GM23338 (cell line): ENCODE results near the gene SEMA7A. TPM values are rescaled to one million over a fixed set of nuclear protein-coding genes. Genes with fewer than 3 reads are reported as not detected.

Experiments used
- ATAC-seq: fragments of 200-7000 bp; cut with Tn5 transposase; 3 replicates; pipeline ENCODE4 v1.9.1; 2020
- DNase-seq: peaks from one replicate; pipeline ENCODE4 v3.0.0-alpha.2; 2015; ENCODE audit warnings: low spot score
- H2AFZ ChIP-seq: fragments of 200-600 bp; sonication (generic); 2 replicates; pipeline ENCODE4 v1.8.0; 2016; ENCODE audit warnings: antibody characterized with exemption, mild to moderate bottlenecking, moderate library complexity
- H3F3A ChIP-seq: fragments of 200-600 bp; sonication (generic); replicated peaks from 2 replicates; pipeline ENCODE4 v1.8.0; 2017; ENCODE audit warnings: antibody characterized with exemption, mixed run types, low read depth
- H3K27ac ChIP-seq: fragments of 200-600 bp; sonication (generic); 2 replicates; pipeline ENCODE4 v1.6.1; 2016; ENCODE audit warnings: low read depth
- H3K27me3 ChIP-seq: fragments of 200-600 bp; sonication (generic); 2 replicates; pipeline ENCODE4 v1.8.0; 2016; ENCODE audit warnings: mild to moderate bottlenecking, mixed run types, moderate library complexity; ENCODE audit not compliant: insufficient read depth
- H3K36me3 ChIP-seq: fragments of 200-600 bp; sonication (generic); 2 replicates; pipeline ENCODE4 v1.8.0; 2016; ENCODE audit warnings: mild to moderate bottlenecking; ENCODE audit not compliant: insufficient read depth
- H3K4me1 ChIP-seq: fragments of 200-600 bp; sonication (generic); 2 replicates; pipeline ENCODE4 v1.8.0; 2016; ENCODE audit warnings: mild to moderate bottlenecking, moderate library complexity; ENCODE audit not compliant: insufficient read depth
- H3K4me2 ChIP-seq: fragments of 200-600 bp; sonication (generic); 2 replicates; pipeline ENCODE4 v1.7.1; 2017; ENCODE audit warnings: mixed run types
- H3K4me3 ChIP-seq: fragments of 200-600 bp; sonication (generic); 2 replicates; pipeline ENCODE4 v1.6.1; 2016; ENCODE audit warnings: mixed run types
- H3K79me2 ChIP-seq: fragments of 200-600 bp; sonication (generic); replicated peaks from 2 replicates; pipeline ENCODE4 v1.8.0; 2017; ENCODE audit warnings: mild to moderate bottlenecking; ENCODE audit not compliant: insufficient read depth
- H3K9me2 ChIP-seq: fragments of 200-600 bp; sonication (generic); 2 replicates; pipeline ENCODE4 v1.8.0; 2017; ENCODE audit not compliant: insufficient read depth
- H4K20me1 ChIP-seq: fragments of 200-600 bp; sonication (generic); replicated peaks from 2 replicates; pipeline ENCODE4 v1.8.0; 2017; ENCODE audit warnings: mild to moderate bottlenecking; ENCODE audit not compliant: insufficient read depth
- H3K27ac Mint-ChIP-seq: 2 replicates; pipeline ENCODE4 v1.8.0; 2020; ENCODE audit warnings: inconsistent platforms, mild to moderate bottlenecking, moderate library complexity, mixed read lengths
- H3K27me3 Mint-ChIP-seq: 3 replicates; pipeline ENCODE4 v1.8.0; 2022; ENCODE audit warnings: low read depth, mild to moderate bottlenecking, moderate library complexity, mixed read lengths, inconsistent platforms; ENCODE audit not compliant: insufficient read depth, poor library complexity
- H3K36me3 Mint-ChIP-seq: 3 replicates; pipeline ENCODE4 v1.8.0; 2021; ENCODE audit warnings: low read depth, mild to moderate bottlenecking, inconsistent platforms, moderate library complexity, mixed read lengths
- H3K4me1 Mint-ChIP-seq: 3 replicates; pipeline ENCODE4 v1.8.0; 2020; ENCODE audit warnings: mild to moderate bottlenecking, inconsistent platforms, mixed read lengths
- H3K4me3 Mint-ChIP-seq: 3 replicates; pipeline ENCODE4 v1.8.0; 2021; ENCODE audit warnings: moderate library complexity, mild to moderate bottlenecking, inconsistent platforms, mixed read lengths
- H3K9me3 Mint-ChIP-seq: 3 replicates; pipeline ENCODE4 v1.8.0; 2020; ENCODE audit warnings: moderate library complexity, mild to moderate bottlenecking, inconsistent platforms, mixed read lengths
- CTCF ChIP-seq, 2 experiments: fragments of 200-600 bp in 1 of 2; sonication (generic) in 1 of 2; conservative IDR thresholded peaks; 2 replicates each; pipeline versions ENCODE4 v1.5.1 to v1.6.1; 2016 to 2017; ENCODE audit warnings: antibody characterized with exemption in 2 of 2, low read depth in 2 of 2, mild to moderate bottlenecking in 2 of 2, moderate library complexity in 1 of 2
- ETS1 ChIP-seq: IDR thresholded peaks from 2 replicates; pipeline ENCODE4 v1.6.1; 2016; ENCODE audit warnings: antibody characterized with exemption
- EZH2 ChIP-seq: fragments of 200-600 bp; sonication (generic); IDR thresholded peaks from one replicate; pipeline ENCODE4 v1.8.0; 2017; ENCODE audit warnings: antibody characterized with exemption, mild to moderate bottlenecking, low read depth; ENCODE audit not compliant: unreplicated experiment
- EZH2phosphoT487 ChIP-seq: fragments of 200-600 bp; sonication (generic); IDR thresholded peaks from one replicate; pipeline ENCODE4 v1.8.1; 2018; ENCODE audit warnings: antibody characterized with exemption; ENCODE audit not compliant: unreplicated experiment
- JUNB ChIP-seq: IDR thresholded peaks from one replicate; pipeline ENCODE4 v1.6.1; 2016; ENCODE audit warnings: antibody characterized with exemption; ENCODE audit not compliant: unreplicated experiment
- NANOG ChIP-seq: IDR thresholded peaks from 2 replicates; pipeline ENCODE4 v1.6.1; 2016; ENCODE audit warnings: antibody characterized with exemption, borderline replicate concordance
- POLR2AphosphoS5 ChIP-seq: IDR thresholded peaks from 2 replicates; pipeline ENCODE4 v1.6.1; 2016; ENCODE audit warnings: antibody characterized with exemption, low read depth
- STAT1 ChIP-seq: IDR thresholded peaks from one replicate; pipeline ENCODE4 v1.6.1; 2016; ENCODE audit warnings: antibody characterized with exemption; ENCODE audit not compliant: unreplicated experiment
- ZNF114 ChIP-seq: fragments of 250-450 bp; sonication (Bioruptor Pico); IDR thresholded peaks from 2 replicates; pipeline ENCODE4 v1.5.0; 2020; ENCODE audit warnings: mild to moderate bottlenecking, moderate library complexity
- ZNF462 ChIP-seq: fragments of 250-450 bp; sonication (Bioruptor Pico); IDR thresholded peaks from 2 replicates; pipeline ENCODE4 v1.5.0; 2020; ENCODE audit warnings: mild to moderate bottlenecking, moderate library complexity
- polyA plus RNA-seq: library from polyadenylated mRNA; unstranded; fragments of >200 nt; fragmentation: Nextera tagmentation; extraction: Ambion mirVana; gene quantifications from 2 replicates; pipeline ENCODE4 v1.2.1, GENCODE V29; 2016
- total RNA-seq: library from RNA; depleted of rRNA; stranded (reverse); fragments of >200 nt; shearing (Covaris generic); gene quantifications from 2 replicates; pipeline ENCODE4 v1.2.3, GENCODE V29; 2014

SEMA7A gene
- total and polyA plus RNA-seq, 2 experiments from 2014 or later: 2.0 to 14.1 TPM

GRCh38 chr15:74410502-74410901 is 23.3 kb downstream of the SEMA7A start:
- H3K27ac ChIP-seq: no peak overlapping the region
- peaks cover 5% of the 10 kb centered on the region; the same call in 2 of the 3 replicates for H3K36me3 Mint-ChIP-seq
- ATAC-seq (no peak), DNase-seq (no peak)
- H2AFZ ChIP-seq: no peak overlapping the region
- no peaks in the 10 kb centered on the region for H3K9me2 ChIP-seq
- TF ChIP-seq ETS1 (no peak), EZH2phosphoT487 (no peak), JUNB (no peak), NANOG (no peak), STAT1 (no peak), POLR2AphosphoS5 (no peak)
- no peaks in the 10 kb centered on the region for H3K79me2 ChIP-seq
- H3K4me2 ChIP-seq: no peak overlapping the region
- H3K9me3 Mint-ChIP-seq: no peaks in the 10 kb centered on the region; the same call in 2 of the 3 replicates
- peaks cover 3% of the 10 kb centered on the region; the same call in 1 of the 2 replicates for H3K4me1 ChIP-seq
- no peaks in the 10 kb centered on the region for H3K27me3 ChIP-seq
- H3F3A ChIP-seq: no peaks in the 10 kb centered on the region
- no peak overlapping the region for H3K4me3 ChIP-seq
- H4K20me1 ChIP-seq: no peaks in the 10 kb centered on the region
- H3K4me3 Mint-ChIP-seq: no peak overlapping the region
- no peak overlapping the region for H3K27ac Mint-ChIP-seq
- peaks cover 13% of the 10 kb centered on the region for H3K4me1 Mint-ChIP-seq
- no peaks in the 10 kb centered on the region for H3K27me3 Mint-ChIP-seq
- H3K36me3 ChIP-seq: no peaks in the 10 kb centered on the region

GRCh38 chr15:74409225-74409624 is 24.5 kb downstream of the SEMA7A start:
- Mint-ChIP-seq H3K9me3 (no peaks in the 10 kb centered on the region; the same call in 2 of the 3 replicates), H3K36me3 (peaks cover 3% of the 10 kb centered on the region; the same call in 1 of the 3 replicates), H3K4me3 (no peak overlapping the region), H3K27me3 (peaks cover 3% of the 10 kb centered on the region), H3K4me1 (peaks cover 13% of the 10 kb centered on the region), H3K27ac (no peak overlapping the region)
- H3K9me2 ChIP-seq: no peaks in the 10 kb centered on the region
- H3K4me2 ChIP-seq: no peak overlapping the region
- H4K20me1 ChIP-seq: no peaks in the 10 kb centered on the region
- TF ChIP-seq NANOG: no peak
- no peak for TF ChIP-seq CTCF (conservative IDR thresholded peaks at IDR 0.05; ENCODE audit: low read depth in 2 of 2)
- TF ChIP-seq EZH2phosphoT487: no peak
- TF ChIP-seq EZH2: no peak
- TF ChIP-seq ZNF114 (CRISPR knock-in tag): no peak
- TF ChIP-seq STAT1: no peak
- TF ChIP-seq ZNF462 (CRISPR knock-in tag): no peak
- no peak overlapping the region for H3K27ac ChIP-seq
- no peak for ATAC-seq
- no peaks in the 10 kb centered on the region for H3K27me3 ChIP-seq
- no peak overlapping the region for H2AFZ ChIP-seq
- peaks cover 3% of the 10 kb centered on the region; the same call in 1 of the 2 replicates for H3K4me1 ChIP-seq
- no peak for DNase-seq
- H3K79me2 ChIP-seq: no peaks in the 10 kb centered on the region
- H3K4me3 ChIP-seq: no peak overlapping the region
- H3F3A ChIP-seq: no peaks in the 10 kb centered on the region
- no peaks in the 10 kb centered on the region for H3K36me3 ChIP-seq
